PC-3 (cell line): ENCODE results near the gene PREX1. TPM values are rescaled to one million over a fixed set of nuclear protein-coding genes. Genes with fewer than 3 reads are reported as not detected.

Source experiments
- ATAC-seq: fragments of 200-7000 bp; cut with Tn5 transposase; 2 replicates; pipeline ENCODE4 v1.9.1; 2020; ENCODE audit warnings: mild to moderate bottlenecking, moderate library complexity
- BruUV-seq: library from RNA; stranded (reverse); fragments of 400-500 nt; replicated peaks from 2 replicates; lab custom pipeline; 2021; lab: Mats Ljungman, UMichigan
- CTCF ChIA-PET: fragments of 300-600 bp; sonication (Branson Sonifier 250); formaldehyde crosslinking; loops from one replicate; lab custom pipeline; 2022; ENCODE audit warnings: antibody characterized with exemption; lab: Charles Lee
- POLR2A ChIA-PET: fragments of 300-600 bp; sonication (Branson Sonifier 250); formaldehyde crosslinking; loops from one replicate; lab custom pipeline; 2022; ENCODE audit warnings: antibody characterized with exemption; ENCODE audit not compliant: unreplicated experiment; lab: Charles Lee
- DNase-seq: peaks from one replicate; pipeline ENCODE4 v3.0.0-alpha.2; 2015
- H2AFZ ChIP-seq: fragments of 300-600 bp; sonication (generic); 2 replicates; pipeline ENCODE4 v1.6.0; 2016; ENCODE audit warnings: antibody characterized with exemption, low read length
- H3F3A ChIP-seq: fragments of 300-600 bp; sonication (generic); one replicate; pipeline ENCODE4 v1.6.0; 2017; ENCODE audit warnings: antibody characterized with exemption, low read length, control low read depth, mild to moderate bottlenecking; ENCODE audit not compliant: unreplicated experiment
- H3K27ac ChIP-seq: fragments of 300-600 bp; sonication (generic); 2 replicates; pipeline ENCODE4 v1.5.1; 2016; ENCODE audit warnings: mild to moderate bottlenecking, low read length
- H3K27me3 ChIP-seq: fragments of 300-600 bp; sonication (generic); 2 replicates; pipeline ENCODE4 v1.6.1; 2016; ENCODE audit warnings: low read length, mixed read lengths
- H3K36me3 ChIP-seq: fragments of 300-600 bp; sonication (generic); 2 replicates; pipeline ENCODE4 v1.6.1; 2016; ENCODE audit warnings: low read depth, mixed run types, low read length, mixed read lengths
- H3K4me1 ChIP-seq: fragments of 300-600 bp; sonication (generic); 2 replicates; pipeline ENCODE4 v1.5.1; 2016; ENCODE audit warnings: low read length; ENCODE audit not compliant: insufficient read depth
- H3K4me2 ChIP-seq: fragments of 300-600 bp; sonication (generic); 2 replicates; pipeline ENCODE4 v1.6.0; 2016; ENCODE audit warnings: low read length
- H3K4me3 ChIP-seq: fragments of 300-600 bp; sonication (generic); 2 replicates; pipeline ENCODE4 v1.5.1; 2016; ENCODE audit warnings: mild to moderate bottlenecking, low read length, mixed read lengths
- H3K79me2 ChIP-seq: fragments of 300-600 bp; sonication (generic); 2 replicates; pipeline ENCODE4 v1.6.1; 2017; ENCODE audit warnings: low read length, mixed read lengths
- H3K9ac ChIP-seq: fragments of 300-600 bp; sonication (generic); 2 replicates; pipeline ENCODE4 v1.6.0; 2016; ENCODE audit warnings: mild to moderate bottlenecking, low read length
- H3K9me2 ChIP-seq: fragments of 300-600 bp; sonication (generic); replicated peaks from 2 replicates; pipeline ENCODE4 v1.6.1; 2016; ENCODE audit warnings: mixed run types, low read length, mixed read lengths
- H3K9me3 ChIP-seq: fragments of 300-600 bp; sonication (generic); 2 replicates; pipeline ENCODE4 v1.6.1; 2016; ENCODE audit warnings: low read length, mixed read lengths
- H4K20me1 ChIP-seq: fragments of 300-600 bp; sonication (generic); 2 replicates; pipeline ENCODE4 v1.6.1; 2016; ENCODE audit warnings: low read length, mixed read lengths
- EZH2 ChIP-seq: fragments of 300-600 bp; sonication (generic); IDR thresholded peaks from one replicate; pipeline ENCODE4 v1.6.1; 2017; ENCODE audit warnings: antibody characterized with exemption, mild to moderate bottlenecking, low read length; ENCODE audit not compliant: unreplicated experiment
- EZH2phosphoT487 ChIP-seq: fragments of 300-600 bp; sonication (generic); IDR thresholded peaks from 2 replicates; pipeline ENCODE4 v1.6.1; 2018; ENCODE audit warnings: mild to moderate bottlenecking, antibody characterized with exemption, low read length, borderline replicate concordance
- intact Hi-C: fragments of 100-400 bp; cut with micrococcal nuclease; formaldehyde crosslinking; loops from 2 replicates; pipeline ENCODE4 v1.9.0; 2023
- total RNA-seq: library from RNA; depleted of rRNA; stranded (reverse); fragments of >200 nt; gene quantifications from 2 replicates; pipeline ENCODE4 v1.2.3, GENCODE V29; 2014
- TF ChIP-seq, protein P1 (sequence below): fragments of 300-600 bp; sonication (generic); conservative IDR thresholded peaks from 2 replicates; pipeline ENCODE4 v1.5.1; 2017; ENCODE audit warnings: antibody characterized with exemption, low read depth, mild to moderate bottlenecking, low read length

PREX1 gene
- total RNA-seq, 1 experiment from 2014 or later = 22.1 TPM

DNA sequence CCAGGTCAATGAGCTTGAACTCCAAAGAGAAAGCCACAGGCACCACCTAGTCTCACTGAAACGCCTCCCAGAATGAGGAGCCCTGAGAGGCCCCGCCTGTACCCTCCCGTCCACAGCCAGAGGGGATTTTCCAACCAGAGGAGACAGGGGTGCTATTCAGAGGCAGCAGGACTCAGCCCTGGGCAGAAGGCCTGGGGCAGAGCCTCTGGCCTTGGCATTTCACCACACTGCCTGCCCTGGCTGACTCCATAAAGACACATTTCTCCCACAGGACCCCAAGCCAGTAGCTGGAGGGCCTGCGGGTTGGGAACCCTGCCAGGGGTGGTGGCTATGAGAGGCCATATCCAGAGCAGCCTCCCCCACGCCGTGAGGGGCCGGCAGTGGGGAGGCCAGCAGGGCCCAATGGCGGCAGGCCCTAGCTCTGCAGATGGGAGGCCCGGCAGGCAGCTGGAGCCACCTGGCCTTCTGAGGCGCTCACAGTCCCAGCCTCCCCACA is 159.3 kb downstream of the PREX1 start:
- intact Hi-C loops = no loop called here
- no peaks in the 10 kb centered on the region for H3K9me2 ChIP-seq
- H3K4me3 ChIP-seq = no peak overlapping the region
- H3K4me1 ChIP-seq = no peaks in the 10 kb centered on the region
- no peaks in the 10 kb centered on the region for H3K79me2 ChIP-seq
- H3K36me3 ChIP-seq = no peaks in the 10 kb centered on the region
- no peak for DNase-seq
- H3K4me2 ChIP-seq = no peak overlapping the region
- no peaks in the 10 kb centered on the region for H3K9me3 ChIP-seq
- no peaks in the 10 kb centered on the region for H4K20me1 ChIP-seq
- no peak for TF ChIP-seq EZH2
- TF ChIP-seq EZH2phosphoT487 = no peak
- H2AFZ ChIP-seq = no peak overlapping the region
- ChIA-PET CTCF (no interaction called here), POLR2A (no interaction called here)
- ATAC-seq = no peak
- no TSS peak for BruUV-seq
- no peak overlapping the region for H3K27ac ChIP-seq
- H3F3A ChIP-seq = no peaks in the 10 kb centered on the region
- no peak overlapping the region for H3K9ac ChIP-seq
- H3K27me3 ChIP-seq = no peaks in the 10 kb centered on the region

DNA sequence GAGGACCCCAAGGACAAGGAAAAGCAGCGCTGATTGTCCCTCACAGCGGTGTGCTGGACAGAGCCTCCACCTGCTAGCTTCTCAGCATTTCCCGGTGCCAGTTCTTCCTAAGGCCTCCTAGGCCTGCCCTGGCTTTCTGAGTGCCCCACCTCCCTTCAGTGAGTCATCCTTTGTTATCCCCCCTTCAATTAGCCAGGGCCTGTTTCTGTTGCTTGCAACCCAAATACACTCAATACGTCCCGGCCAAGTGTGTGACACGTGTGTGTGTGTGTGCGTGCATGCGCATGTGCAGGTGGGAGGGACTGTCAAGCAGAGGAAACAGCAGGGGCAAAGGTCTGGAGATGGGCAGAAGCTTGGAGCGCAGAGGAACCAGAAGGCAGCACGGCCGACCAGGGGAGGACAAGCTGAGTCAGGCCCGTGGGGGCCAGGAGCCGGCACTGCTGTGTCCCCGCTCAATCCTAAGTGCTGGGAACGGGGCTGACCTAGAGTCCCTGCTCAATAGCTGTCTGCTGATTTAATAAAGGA is 159.8 kb downstream of the PREX1 start:
- Histone ChIP-seq H3F3A (no peaks in the 10 kb centered on the region), H3K27me3 (no peaks in the 10 kb centered on the region), H3K36me3 (no peaks in the 10 kb centered on the region), H3K4me2 (no peak overlapping the region), H3K27ac (no peak overlapping the region), H2AFZ (no peak overlapping the region), H3K79me2 (no peaks in the 10 kb centered on the region), H3K4me1 (no peaks in the 10 kb centered on the region), H3K4me3 (no peak overlapping the region), H3K9ac (no peak overlapping the region), H4K20me1 (no peaks in the 10 kb centered on the region), H3K9me2 (no peaks in the 10 kb centered on the region), H3K9me3 (no peaks in the 10 kb centered on the region)
- intact Hi-C loops = no loop called here
- ChIA-PET CTCF (no interaction called here), POLR2A (no interaction called here)
- TF ChIP-seq, protein P1, sequence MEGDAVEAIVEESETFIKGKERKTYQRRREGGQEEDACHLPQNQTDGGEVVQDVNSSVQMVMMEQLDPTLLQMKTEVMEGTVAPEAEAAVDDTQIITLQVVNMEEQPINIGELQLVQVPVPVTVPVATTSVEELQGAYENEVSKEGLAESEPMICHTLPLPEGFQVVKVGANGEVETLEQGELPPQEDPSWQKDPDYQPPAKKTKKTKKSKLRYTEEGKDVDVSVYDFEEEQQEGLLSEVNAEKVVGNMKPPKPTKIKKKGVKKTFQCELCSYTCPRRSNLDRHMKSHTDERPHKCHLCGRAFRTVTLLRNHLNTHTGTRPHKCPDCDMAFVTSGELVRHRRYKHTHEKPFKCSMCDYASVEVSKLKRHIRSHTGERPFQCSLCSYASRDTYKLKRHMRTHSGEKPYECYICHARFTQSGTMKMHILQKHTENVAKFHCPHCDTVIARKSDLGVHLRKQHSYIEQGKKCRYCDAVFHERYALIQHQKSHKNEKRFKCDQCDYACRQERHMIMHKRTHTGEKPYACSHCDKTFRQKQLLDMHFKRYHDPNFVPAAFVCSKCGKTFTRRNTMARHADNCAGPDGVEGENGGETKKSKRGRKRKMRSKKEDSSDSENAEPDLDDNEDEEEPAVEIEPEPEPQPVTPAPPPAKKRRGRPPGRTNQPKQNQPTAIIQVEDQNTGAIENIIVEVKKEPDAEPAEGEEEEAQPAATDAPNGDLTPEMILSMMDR = no peak
- TF ChIP-seq EZH2phosphoT487 = no peak
- TF ChIP-seq EZH2 = no peak
- no TSS peak for BruUV-seq
- ATAC-seq = no peak
- no peak for DNase-seq

DNA sequence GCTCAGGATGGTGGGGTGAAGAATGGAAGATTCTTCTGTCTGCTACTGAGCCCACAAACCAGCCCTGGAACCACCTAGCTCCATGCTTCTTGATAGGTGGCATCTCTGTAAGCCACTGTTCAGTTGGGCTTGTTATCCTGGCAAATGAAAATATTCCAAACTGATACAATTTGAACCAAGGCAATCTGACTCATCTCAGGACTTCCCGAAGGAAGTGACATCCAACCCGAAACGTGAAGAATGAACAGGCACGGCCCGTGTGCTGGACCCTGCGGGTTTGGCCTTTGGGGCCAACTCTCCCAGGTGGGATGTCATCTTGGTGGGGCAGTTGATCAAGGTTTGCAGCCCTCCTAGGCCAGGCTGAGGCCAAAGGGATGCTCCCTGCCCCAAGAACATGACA is 160.3 kb downstream of the PREX1 start:
- Histone ChIP-seq H3K4me3 (no peak overlapping the region), H3K27me3 (no peaks in the 10 kb centered on the region), H3K9me2 (no peaks in the 10 kb centered on the region), H3K79me2 (no peaks in the 10 kb centered on the region), H4K20me1 (no peaks in the 10 kb centered on the region), H2AFZ (no peak overlapping the region), H3F3A (no peaks in the 10 kb centered on the region), H3K36me3 (no peaks in the 10 kb centered on the region), H3K9ac (no peak overlapping the region), H3K9me3 (no peaks in the 10 kb centered on the region), H3K27ac (no peak overlapping the region), H3K4me1 (no peaks in the 10 kb centered on the region), H3K4me2 (no peak overlapping the region)
- no peak for TF ChIP-seq EZH2phosphoT487
- no peak for TF ChIP-seq EZH2
- TF ChIP-seq, protein P1 = no peak
- POLR2A ChIA-PET = no interaction called here
- no peak for ATAC-seq
- no TSS peak for BruUV-seq
- CTCF ChIA-PET = no interaction called here
- intact Hi-C loops = no loop called here
- DNase-seq = no peak
